Body of pancreas (tissue), 4 donors: ENCODE data around the gene BLOC1S3. TPM values are rescaled to one million over a fixed set of nuclear protein-coding genes. Genes with fewer than 3 reads are reported as not detected.
A peak's percentile ranks its signal among the peaks of the same experiment; 100 is the strongest.

ENCODE experiments used
- ATAC-seq: fragments of 150-250 bp; one replicate; pipeline ENCODE4 v1.9.1; 2016
- DNase-seq, 4 donors: peaks; one replicate each; pipeline ENCODE4 v3.0.0-alpha.2; 2019
- H3K27ac ChIP-seq, 4 donors: fragments of 200-600 bp; sonication (generic); 1 replicate in 3 of 4; 2 replicates in 1 of 4; pipeline versions ENCODE4 v1.5.1 to v1.6.1; 2016 to 2019; ENCODE audit warnings: mild to moderate bottlenecking in 1 of 4, mixed read lengths in 1 of 4, moderate library complexity in 1 of 4
- H3K27me3 ChIP-seq, 2 donors: fragments of 200-600 bp; sonication (generic); one replicate each; pipeline ENCODE4 v1.6.0; 2016; ENCODE audit warnings: mild to moderate bottlenecking in 1 of 2
- H3K36me3 ChIP-seq, 2 donors: fragments of 200-600 bp; sonication (generic); replicated peaks in 1 of 2; 2 replicates each; pipeline ENCODE4 v1.5.1; 2016; ENCODE audit warnings: low read depth in 2 of 2; ENCODE audit not compliant: insufficient read depth in 1 of 2
- H3K4me1 ChIP-seq: fragments of 200-600 bp; sonication (generic); one replicate; pipeline ENCODE4 v1.6.0; 2016
- H3K4me3 ChIP-seq, 2 donors: fragments of 200-600 bp; sonication (generic); 1 replicate in 1 of 2; 2 replicates in 1 of 2; pipeline ENCODE4 v1.5.1; 2016 to 2019
- H3K9me3 ChIP-seq, 3 donors: fragments of 200-600 bp; sonication (generic); 1 replicate in 2 of 3; 2 replicates in 1 of 3; pipeline ENCODE4 v1.5.1; 2016
- POLR2A ChIP-seq, 3 donors: fragments of 450-650 bp; IDR thresholded peaks; one replicate each; pipeline ENCODE4 v1.6.1; 2016; ENCODE audit warnings: antibody characterized with exemption in 3 of 3, mild to moderate bottlenecking in 2 of 3
- WGBS, 2 donors: methylation state at CpG; one replicate each; pipeline ENCODE4 v1.1.5; 2017; 5-methylcytosine and 5-hydroxymethylcytosine counted together
- intact Hi-C: fragments of 100-400 bp; cut with DNase I; formaldehyde crosslinking; loops from one replicate; pipeline ENCODE4 v1.15.1; 2023
- total RNA-seq, 2 donors: library from RNA; depleted of rRNA; stranded (reverse); fragments of >200 nt; gene quantifications; one replicate each; pipeline ENCODE4 v1.1.0, GENCODE V29; 2016
- TF ChIP-seq, protein P1 (sequence below), 7 experiments: fragments of 450-650 bp in 4 of 7; fragments of 200-600 bp in 3 of 7; sonication (generic) in 3 of 7; IDR thresholded peaks; one replicate each; pipeline ENCODE4 v1.5.1; 2016 to 2019; ENCODE audit warnings: antibody characterized with exemption in 7 of 7

BLOC1S3 gene
- total RNA-seq, 2 donors from 2014 or later = 4.9 to 12.5 TPM

DNA sequence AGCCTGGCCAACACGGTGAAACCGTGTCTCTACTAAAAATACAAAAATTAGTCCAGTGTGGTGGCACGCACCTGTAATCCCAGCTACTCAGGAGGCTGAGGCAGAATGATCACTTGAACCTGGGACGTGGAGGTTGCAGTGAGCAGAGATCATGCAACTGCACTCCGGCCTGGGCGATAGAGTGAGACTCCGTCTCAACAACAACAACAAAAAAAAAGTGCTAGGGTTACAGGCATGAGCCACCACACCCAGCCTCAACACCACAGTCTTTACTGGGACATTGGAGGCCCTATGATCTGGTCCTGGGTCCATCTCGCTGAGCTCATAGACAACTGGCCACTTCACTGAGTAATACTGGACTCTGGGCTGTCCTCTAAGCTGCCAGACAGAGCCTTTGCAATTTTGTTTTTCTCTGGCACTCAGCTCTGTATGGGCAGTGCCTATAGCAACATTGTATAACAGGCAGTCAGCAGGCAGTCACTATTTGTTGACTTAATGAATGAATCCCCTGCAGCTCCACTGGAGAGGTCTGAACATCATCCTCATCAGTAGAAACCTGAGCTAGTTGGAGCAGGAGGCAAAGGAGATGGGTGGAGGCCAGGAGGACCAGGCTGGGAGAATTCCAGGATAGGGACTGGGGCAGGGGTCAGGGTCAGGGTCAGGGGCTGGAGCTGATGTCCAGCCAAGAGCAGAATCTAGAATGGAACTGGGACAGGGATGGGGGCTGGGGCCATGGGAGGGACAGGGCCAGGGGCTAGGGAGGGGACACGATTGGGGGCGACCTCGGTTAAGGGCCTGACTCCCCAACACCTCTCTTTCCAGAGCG, 8.1 kb downstream of the BLOC1S3 start:
- Histone ChIP-seq H3K4me3 (no peak overlapping the region), H3K4me1 (peaks cover under 1% of the 10 kb centered on the region), H3K36me3 (no peaks in the 10 kb centered on the region), H3K27ac (no peak overlapping the region), H3K9me3 (no peaks in the 10 kb centered on the region), H3K27me3 (no peaks in the 10 kb centered on the region)
- TF ChIP-seq, protein P1, sequence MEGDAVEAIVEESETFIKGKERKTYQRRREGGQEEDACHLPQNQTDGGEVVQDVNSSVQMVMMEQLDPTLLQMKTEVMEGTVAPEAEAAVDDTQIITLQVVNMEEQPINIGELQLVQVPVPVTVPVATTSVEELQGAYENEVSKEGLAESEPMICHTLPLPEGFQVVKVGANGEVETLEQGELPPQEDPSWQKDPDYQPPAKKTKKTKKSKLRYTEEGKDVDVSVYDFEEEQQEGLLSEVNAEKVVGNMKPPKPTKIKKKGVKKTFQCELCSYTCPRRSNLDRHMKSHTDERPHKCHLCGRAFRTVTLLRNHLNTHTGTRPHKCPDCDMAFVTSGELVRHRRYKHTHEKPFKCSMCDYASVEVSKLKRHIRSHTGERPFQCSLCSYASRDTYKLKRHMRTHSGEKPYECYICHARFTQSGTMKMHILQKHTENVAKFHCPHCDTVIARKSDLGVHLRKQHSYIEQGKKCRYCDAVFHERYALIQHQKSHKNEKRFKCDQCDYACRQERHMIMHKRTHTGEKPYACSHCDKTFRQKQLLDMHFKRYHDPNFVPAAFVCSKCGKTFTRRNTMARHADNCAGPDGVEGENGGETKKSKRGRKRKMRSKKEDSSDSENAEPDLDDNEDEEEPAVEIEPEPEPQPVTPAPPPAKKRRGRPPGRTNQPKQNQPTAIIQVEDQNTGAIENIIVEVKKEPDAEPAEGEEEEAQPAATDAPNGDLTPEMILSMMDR (IDR thresholded peaks at IDR 0.05) = no peak
- no peak for TF ChIP-seq POLR2A (IDR thresholded peaks at IDR 0.05)
- intact Hi-C loops = no loop called here
- 90 to 91% methylated on average over 11 to 12 of the region's 12 CpGs for WGBS, 2 donors
- no peak for ATAC-seq
- DNase-seq = no peak

DNA sequence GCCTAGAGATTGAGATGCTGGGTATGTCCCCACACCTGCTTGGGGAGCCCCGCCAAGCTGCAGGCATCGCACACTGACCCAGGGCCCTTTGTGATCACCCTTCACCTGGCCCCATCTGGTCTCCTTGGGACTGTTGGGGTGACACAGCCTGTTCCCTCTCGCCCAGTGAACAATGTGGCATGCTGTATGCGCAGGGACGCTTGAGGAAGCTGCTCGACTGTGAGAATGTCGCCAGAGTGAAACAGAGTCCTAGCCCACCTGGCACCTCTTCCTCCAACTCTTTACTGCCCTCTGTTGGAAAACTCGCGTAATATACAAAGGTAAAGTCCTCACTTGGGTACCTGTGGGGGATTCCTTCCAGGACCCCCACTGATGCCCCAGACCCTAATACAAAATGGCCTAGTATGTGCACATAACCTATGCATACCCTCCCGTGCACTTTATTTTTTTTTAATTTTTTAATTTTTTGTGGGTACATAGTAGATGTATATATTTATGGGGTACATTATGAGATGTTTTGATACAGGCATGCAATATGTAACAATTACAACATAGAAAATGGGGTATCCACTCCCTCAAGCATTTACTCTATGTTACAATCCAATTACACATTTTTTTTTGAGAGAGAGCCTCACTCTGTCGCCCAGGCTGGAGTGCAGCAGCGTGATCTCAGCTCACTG, 9.0 kb downstream of the BLOC1S3 start:
- no peak overlapping the region for H3K4me3 ChIP-seq
- H3K27me3 ChIP-seq = no peaks in the 10 kb centered on the region
- intact Hi-C loops = no loop called here
- H3K9me3 ChIP-seq = no peaks in the 10 kb centered on the region
- TF ChIP-seq, protein P1 (IDR thresholded peaks at IDR 0.05) = peak in 6 of 7 experiments; percentile 40 to 52 (median 47)
- no peak for TF ChIP-seq POLR2A (IDR thresholded peaks at IDR 0.05)
- 27 to 36% methylated on average over 10 to 12 of the region's 12 CpGs for WGBS, 2 donors
- H3K27ac ChIP-seq = no peak overlapping the region
- H3K4me1 ChIP-seq = no peaks in the 10 kb centered on the region
- H3K36me3 ChIP-seq = no peaks in the 10 kb centered on the region
- ATAC-seq = peak; percentile 63
- DNase-seq = peak in 2 of 4 donors; percentile 25 to 26

DNA sequence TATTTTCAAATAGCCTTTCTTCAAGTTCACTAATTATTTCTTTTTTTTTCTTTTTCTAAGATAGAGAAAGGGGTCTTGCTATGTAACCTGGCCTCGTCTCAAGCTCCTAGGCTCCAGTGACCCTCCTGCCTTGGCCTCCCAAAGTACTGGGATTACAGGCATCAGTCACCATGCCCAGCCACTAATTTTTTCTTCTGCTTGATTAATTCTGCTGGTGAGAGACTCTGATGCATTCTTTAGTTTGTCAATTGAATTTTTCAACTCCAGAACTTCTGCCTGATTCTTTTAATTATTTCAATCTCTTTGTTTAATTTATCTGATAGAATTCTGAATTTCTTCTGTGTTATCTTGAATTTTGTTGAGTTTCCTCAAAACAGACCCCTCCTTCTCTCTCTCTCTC, 11.4 kb downstream of the BLOC1S3 start:
- H3K27me3 ChIP-seq = no peaks in the 10 kb centered on the region
- ATAC-seq (no peak), DNase-seq (no peak)
- no peaks in the 10 kb centered on the region for H3K4me1 ChIP-seq
- TF ChIP-seq, protein P1 (IDR thresholded peaks at IDR 0.05) = no peak
- no peak for TF ChIP-seq POLR2A (IDR thresholded peaks at IDR 0.05)
- no peaks in the 10 kb centered on the region for H3K9me3 ChIP-seq
- no peaks in the 10 kb centered on the region for H3K36me3 ChIP-seq
- intact Hi-C loops = no loop called here
- H3K4me3 ChIP-seq = no peak overlapping the region
- 85 to 100% methylated on average over 1 of the region's 1 CpG for WGBS, 2 donors
- H3K27ac ChIP-seq = no peak overlapping the region

DNA sequence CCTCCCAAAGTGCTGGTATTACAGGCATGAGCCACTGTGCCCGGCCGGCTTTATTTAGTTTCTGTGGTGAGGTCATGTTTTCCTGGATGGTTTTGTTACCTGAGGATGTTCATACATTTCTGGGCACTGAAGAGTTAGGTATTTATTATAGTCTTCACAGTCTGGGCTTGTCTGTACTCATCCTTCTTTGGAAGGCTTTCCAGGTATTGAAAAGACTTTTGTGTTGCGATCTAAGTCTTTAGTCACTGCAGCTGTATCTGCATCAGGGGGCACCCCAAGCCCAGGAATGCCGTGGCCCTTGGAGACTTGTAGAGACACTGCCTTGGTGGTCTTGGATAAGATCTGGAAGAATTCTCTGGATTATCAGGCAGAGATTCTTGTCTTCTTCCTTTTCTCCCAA, 12.8 kb downstream of the BLOC1S3 start:
- Histone ChIP-seq H3K4me1 (no peaks in the 10 kb centered on the region), H3K9me3 (no peaks in the 10 kb centered on the region), H3K36me3 (no peaks in the 10 kb centered on the region), H3K27me3 (no peaks in the 10 kb centered on the region), H3K4me3 (no peak overlapping the region), H3K27ac (no peak overlapping the region)
- DNase-seq = no peak
- WGBS, 2 donors = 94 to 95% methylated on average over 3 to 4 of the region's 4 CpGs
- ATAC-seq = no peak
- intact Hi-C loops = no loop called here
- TF ChIP-seq, protein P1 (IDR thresholded peaks at IDR 0.05) = no peak
- no peak for TF ChIP-seq POLR2A (IDR thresholded peaks at IDR 0.05)
